Measurements from ENCODE around the gene EXOSC10. TPM values are rescaled to one million over a fixed set of nuclear protein-coding genes. Genes with fewer than 3 reads are reported as not detected.

EXOSC10 gene
- polyA plus RNA-seq, 2 of the 4 experiments (the other 2 are of a cell fraction): 45.4 to 76.9 TPM

GRCh38 chr1:11030865-11031264 is 68.8 kb downstream of the EXOSC10 start:
- CTCF ChIA-PET: no interaction called here
- FAIRE-seq: no peak
- Histone ChIP-seq H3K4me1 (no peaks in the 10 kb centered on the region), H3K27ac (no peak overlapping the region), H3K4me2 (no peak overlapping the region), H3K4me3 (no peak overlapping the region), H3K9me3 (no peaks in the 10 kb centered on the region)
- ATAC-seq: no peak
- WGBS (ENCODE audit: missing lambda C conversion rate): 97% methylated on average over 5 of the region's 9 CpGs
- TF ChIP-seq HOXB13 (CRISPR knock-in tag; IDR thresholded peaks at IDR 0.05; ENCODE audit: low read depth): no peak
- TF ChIP-seq RFX5 (IDR thresholded peaks at IDR 0.05): no peak
- TF ChIP-seq GATA3 (IDR thresholded peaks at IDR 0.05; ENCODE audit: borderline replicate concordance): no peak
- TF ChIP-seq CHD2 (IDR thresholded peaks at IDR 0.05; ENCODE audit: low read length, partially characterized antibody): no peak
- no peak for TF ChIP-seq PBX3 (IDR thresholded peaks at IDR 0.05)
- no peak for TF ChIP-seq EHMT2 (IDR thresholded peaks at IDR 0.05; ENCODE audit: low read depth)
- no peak for TF ChIP-seq HEYL (CRISPR knock-in tag; IDR thresholded peaks at IDR 0.05)
- TF ChIP-seq HOXB5 (CRISPR knock-in tag; IDR thresholded peaks at IDR 0.05): no peak
- no peak for TF ChIP-seq ESRRA (IDR thresholded peaks at IDR 0.05; ENCODE audit: borderline replicate concordance, low read length)
- no peak for TF ChIP-seq KDM5A (IDR thresholded peaks at IDR 0.05)
- TF ChIP-seq NR3C1 (IDR thresholded peaks at IDR 0.05): no peak
- TF ChIP-seq RARB (CRISPR knock-in tag; IDR thresholded peaks at IDR 0.05): no peak
- TF ChIP-seq FOXS1 (CRISPR knock-in tag; IDR thresholded peaks at IDR 0.05): no peak
- no peak for DNase-seq (ENCODE audit: low read depth in 1 of 2, low spot score in 1 of 2)
- POLR2A ChIA-PET: no interaction called here

DNA sequence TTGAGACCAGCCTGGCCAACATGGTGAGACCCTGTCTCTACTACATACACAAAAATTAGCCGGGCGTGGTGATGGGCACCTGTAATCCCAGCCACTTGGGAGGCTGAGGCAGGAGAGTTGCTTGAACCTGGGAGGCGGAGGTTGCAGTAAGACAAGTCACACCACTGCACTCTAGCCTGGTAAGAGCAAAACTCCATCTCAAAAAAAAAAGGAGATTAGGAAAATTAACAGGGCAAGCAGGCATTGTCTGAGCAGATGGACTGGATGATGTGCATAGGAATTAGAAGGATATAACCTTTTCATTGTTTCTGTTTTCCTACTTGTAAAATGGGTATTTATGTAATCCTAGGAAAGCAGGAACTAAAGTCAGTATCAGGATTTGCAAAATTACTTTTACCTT is 71.7 kb downstream of the EXOSC10 start:
- CTCF ChIA-PET: interaction anchor here (1.7 kb wide), 1 partner anchor 9 kb away, joined by 12 read pairs; no protein-coding TSS in a partner anchor
- Histone ChIP-seq H3K4me2 (no peak overlapping the region), H3K4me1 (no peaks in the 10 kb centered on the region), H3K27ac (no peak overlapping the region), H3K4me3 (no peak overlapping the region), H3K9me3 (no peaks in the 10 kb centered on the region)
- ATAC-seq (no peak), DNase-seq (ENCODE audit: low read depth in 1 of 2, low spot score in 1 of 2) (no peak), FAIRE-seq (no peak)
- 0 out of 2 replicates have a peak, but pooled peaks have one; percentile 44 for TF ChIP-seq POLR2AphosphoS2 (conservative IDR thresholded peaks at IDR 0.05; ENCODE audit: low read length)
- TF ChIP-seq EHMT2 (IDR thresholded peaks at IDR 0.05; ENCODE audit: low read depth): no peak
- POLR2A ChIA-PET: no interaction called here
- 87% methylated on average over 3 of the region's 3 CpGs for WGBS (ENCODE audit: missing lambda C conversion rate)

- no peak overlapping the region for H3K4me3 ChIP-seq
- ATAC-seq (no peak; a peak in 1 of 6 replicates), FAIRE-seq (no peak), DNase-seq (ENCODE audit: low read depth in 1 of 2, low spot score in 1 of 2) (no peak)
- WGBS (ENCODE audit: missing lambda C conversion rate): 75% methylated on average over 6 of the region's 6 CpGs
- H3K4me1 ChIP-seq: no peaks in the 10 kb centered on the region
- ChIA-PET POLR2A (no interaction called here), CTCF (interaction anchor here (0.6 to 1.7 kb wide), 2 partner anchors 10 to 28 kb away, joined by 3 to 12 read pairs; no protein-coding TSS in a partner anchor)
- no peak overlapping the region for H3K4me2 ChIP-seq
- no peak overlapping the region for H3K27ac ChIP-seq
- TF ChIP-seq E2F6 (IDR thresholded peaks at IDR 0.05; ENCODE audit: borderline replicate concordance, low read depth): no peak
- TF ChIP-seq HOXB13 (CRISPR knock-in tag; IDR thresholded peaks at IDR 0.05; ENCODE audit: low read depth): no peak
- TF ChIP-seq GATA3 (IDR thresholded peaks at IDR 0.05; ENCODE audit: borderline replicate concordance): no peak
- no peak for TF ChIP-seq HES2 (IDR thresholded peaks at IDR 0.05)
- no peak for TF ChIP-seq KDM1A (IDR thresholded peaks at IDR 0.05; ENCODE audit: low read depth)
- TF ChIP-seq USF2 (IDR thresholded peaks at IDR 0.05): no peak
- no peaks in the 10 kb centered on the region for H3K9me3 ChIP-seq
Measured at GRCh38 chr1:11027316-11027715, 72.4 kb downstream of the EXOSC10 start.

DNA sequence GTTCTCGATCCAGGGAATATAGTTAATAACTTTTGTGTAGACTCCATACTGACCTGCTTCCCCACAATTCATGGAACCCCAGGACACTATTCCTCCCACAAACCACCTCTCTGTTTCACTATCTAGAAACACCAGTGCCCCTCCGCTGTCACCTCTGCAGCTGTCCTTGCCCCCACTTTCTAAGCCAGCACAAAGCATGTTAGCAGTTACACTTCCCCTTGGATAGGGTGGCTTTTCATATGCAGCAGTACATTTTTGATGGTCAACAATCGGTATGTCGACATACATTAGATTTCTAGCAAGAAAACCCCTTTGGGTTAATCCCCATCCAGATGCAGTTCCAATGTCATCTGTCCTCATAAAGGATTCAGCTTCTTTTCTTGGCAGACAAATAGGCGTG is 72.8 kb downstream of the EXOSC10 start:
- H3K9me3 ChIP-seq: no peaks in the 10 kb centered on the region
- no peak overlapping the region for H3K27ac ChIP-seq
- FAIRE-seq (no peak), ATAC-seq (no peak), DNase-seq (ENCODE audit: low read depth in 1 of 2, low spot score in 1 of 2) (no peak)
- POLR2A ChIA-PET: no interaction called here
- no peaks in the 10 kb centered on the region for H3K4me1 ChIP-seq
- WGBS (ENCODE audit: missing lambda C conversion rate): 99% methylated on average over 5 of the region's 5 CpGs
- no peak overlapping the region for H3K4me3 ChIP-seq
- CTCF ChIA-PET: interaction anchor here (1.7 kb wide), 1 partner anchor 11 kb away, joined by 12 read pairs; no protein-coding TSS in a partner anchor
- no peak overlapping the region for H3K4me2 ChIP-seq
- TF ChIP-seq BHLHE40 (IDR thresholded peaks at IDR 0.05; ENCODE audit: low read depth, low read length) (no peak), CEBPB (IDR thresholded peaks at IDR 0.05) (no peak), USF2 (IDR thresholded peaks at IDR 0.05) (no peak), KDM1A (IDR thresholded peaks at IDR 0.05; ENCODE audit: low read depth) (no peak), HEYL (CRISPR knock-in tag; IDR thresholded peaks at IDR 0.05) (no peak), RARB (CRISPR knock-in tag; IDR thresholded peaks at IDR 0.05) (no peak), KDM5A (IDR thresholded peaks at IDR 0.05) (no peak), ATOH8 (CRISPR knock-in tag; IDR thresholded peaks at IDR 0.05; ENCODE audit: low read depth) (no peak), FOXS1 (CRISPR knock-in tag; IDR thresholded peaks at IDR 0.05) (no peak), BCL3 (IDR thresholded peaks at IDR 0.05) (no peak)

Data from A549 (cell line).